Ovary (tissue), 3 donors: ENCODE data around the gene RGS19.

Experiments used
- POLR2A ChIP-seq: fragments of 450-650 bp; IDR thresholded peaks from one replicate; pipeline ENCODE4 v1.6.1; 2017; ENCODE audit warnings: antibody characterized with exemption, mild to moderate bottlenecking, moderate library complexity
- TF ChIP-seq, protein P1 (sequence below), 3 donors: fragments of 450-650 bp in 2 of 3; fragments of 200-600 bp in 1 of 3; IDR thresholded peaks; one replicate each; pipeline versions ENCODE4 v1.5.1 to v1.8.0; 2016 to 2022; ENCODE audit warnings: antibody characterized with exemption in 3 of 3, mild to moderate bottlenecking in 1 of 3
- donor health status: DM: no; HTN: no; CAD: no.

DNA sequence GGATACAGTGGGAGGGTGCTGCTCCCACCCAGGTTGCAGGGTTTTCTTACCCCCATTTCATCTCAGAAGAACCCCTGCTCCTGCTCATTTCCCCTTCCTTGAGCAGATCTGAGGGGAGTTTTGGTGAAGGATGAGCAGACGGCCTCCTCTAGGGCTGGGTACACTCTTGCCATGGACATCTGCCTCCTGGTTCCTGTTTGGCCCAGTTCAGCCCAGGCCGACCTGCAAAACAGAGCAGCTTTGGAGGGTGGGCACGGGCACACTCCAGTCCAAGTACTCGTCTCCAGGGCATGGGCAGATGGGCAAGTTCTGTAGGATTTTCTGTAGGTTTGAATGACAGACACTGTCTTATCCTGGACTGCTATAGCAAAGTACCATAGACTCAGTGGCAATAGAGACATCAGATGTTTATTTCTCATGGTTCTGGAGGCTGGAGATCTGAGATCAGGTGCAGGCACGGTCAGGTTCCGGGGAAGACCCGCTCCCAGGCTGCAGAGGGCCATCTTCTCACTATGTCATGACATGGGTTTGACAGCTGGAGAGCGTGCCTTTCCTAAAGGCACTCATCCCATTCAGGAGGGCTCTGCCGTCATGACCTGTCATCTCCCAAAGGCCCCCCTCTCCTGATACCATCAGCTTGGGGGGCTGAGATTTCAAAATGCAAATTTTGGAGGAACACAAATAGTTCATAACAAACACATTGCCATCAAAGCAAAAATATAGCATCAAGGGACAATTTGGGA is 21.8 kb upstream of the RGS19 start:
- TF ChIP-seq, protein P1, sequence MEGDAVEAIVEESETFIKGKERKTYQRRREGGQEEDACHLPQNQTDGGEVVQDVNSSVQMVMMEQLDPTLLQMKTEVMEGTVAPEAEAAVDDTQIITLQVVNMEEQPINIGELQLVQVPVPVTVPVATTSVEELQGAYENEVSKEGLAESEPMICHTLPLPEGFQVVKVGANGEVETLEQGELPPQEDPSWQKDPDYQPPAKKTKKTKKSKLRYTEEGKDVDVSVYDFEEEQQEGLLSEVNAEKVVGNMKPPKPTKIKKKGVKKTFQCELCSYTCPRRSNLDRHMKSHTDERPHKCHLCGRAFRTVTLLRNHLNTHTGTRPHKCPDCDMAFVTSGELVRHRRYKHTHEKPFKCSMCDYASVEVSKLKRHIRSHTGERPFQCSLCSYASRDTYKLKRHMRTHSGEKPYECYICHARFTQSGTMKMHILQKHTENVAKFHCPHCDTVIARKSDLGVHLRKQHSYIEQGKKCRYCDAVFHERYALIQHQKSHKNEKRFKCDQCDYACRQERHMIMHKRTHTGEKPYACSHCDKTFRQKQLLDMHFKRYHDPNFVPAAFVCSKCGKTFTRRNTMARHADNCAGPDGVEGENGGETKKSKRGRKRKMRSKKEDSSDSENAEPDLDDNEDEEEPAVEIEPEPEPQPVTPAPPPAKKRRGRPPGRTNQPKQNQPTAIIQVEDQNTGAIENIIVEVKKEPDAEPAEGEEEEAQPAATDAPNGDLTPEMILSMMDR (IDR thresholded peaks at IDR 0.05), result no peak
- TF ChIP-seq POLR2A, result no peak
